ENCODE data around the gene TMEM201. TPM values are rescaled to one million over a fixed set of nuclear protein-coding genes. Genes with fewer than 3 reads are reported as not detected.
A peak's percentile ranks its signal among the peaks of the same experiment; 100 is the strongest.

The TMEM201 gene
- total and polyA plus RNA-seq, 4 donors = 1.1 to 9.4 (median 4.3) TPM

DNA sequence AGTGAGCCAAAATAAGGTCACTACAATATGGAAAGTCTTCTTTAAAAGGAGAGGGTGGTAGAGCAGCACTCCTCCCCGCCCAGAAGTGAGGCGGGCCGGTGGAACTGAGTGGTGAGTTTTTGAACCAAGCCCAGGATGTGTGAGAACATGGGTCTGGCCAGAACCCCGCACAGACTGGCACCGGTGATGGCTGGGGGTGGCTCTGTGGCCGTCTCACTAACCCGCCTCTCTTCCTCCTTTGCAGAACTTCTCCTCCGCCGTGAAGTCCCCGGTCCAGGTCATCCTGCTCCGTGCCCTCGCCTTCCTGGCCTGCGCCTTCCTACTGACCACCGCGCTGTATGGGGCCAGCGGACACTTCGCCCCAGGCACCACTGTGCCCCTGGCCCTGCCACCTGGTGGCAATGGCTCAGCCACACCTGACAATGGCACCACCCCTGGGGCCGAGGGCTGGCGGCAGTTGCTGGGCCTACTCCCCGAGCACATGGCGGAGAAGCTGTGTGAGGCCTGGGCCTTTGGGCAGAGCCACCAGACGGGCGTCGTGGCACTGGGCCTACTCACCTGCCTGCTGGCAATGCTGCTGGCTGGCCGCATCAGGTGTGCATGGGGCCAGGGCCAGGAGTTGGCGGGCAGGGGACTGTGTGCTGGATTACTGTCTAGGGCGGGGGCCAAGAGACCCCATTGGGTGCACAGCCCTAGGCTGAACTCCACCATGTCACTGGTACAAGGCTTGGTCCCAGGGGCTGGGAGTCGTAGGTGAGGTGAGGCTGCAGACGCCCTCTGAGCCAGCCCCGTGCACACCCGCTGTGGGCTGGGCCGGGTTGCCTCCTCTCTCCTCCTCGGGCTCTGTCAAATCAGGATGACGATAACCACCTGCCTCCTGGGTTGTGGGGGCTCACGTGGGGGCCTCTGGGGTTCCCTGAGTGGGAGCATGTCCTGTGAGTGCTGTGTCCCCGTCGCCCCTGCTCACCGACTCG is 12.4 kb downstream of the TMEM201 start:
- H3K27ac ChIP-seq (ENCODE audit: low read depth in 1 of 2, low read length in 2 of 2) = no peak overlapping the region
- H3K36me3 ChIP-seq (ENCODE audit: control insufficient read depth in 1 of 2, insufficient read depth in 2 of 2, low read length in 1 of 2) = peaks cover 2 to 4% of the 10 kb centered on the region in 2 donors
- H3K4me1 ChIP-seq (ENCODE audit: control insufficient read depth in 1 of 2, insufficient read depth in 2 of 2, low read length in 2 of 2) = no peaks in the 10 kb centered on the region
- peak in 1 of 2 donors; percentile 29 for DNase-seq
- H3K4me3 ChIP-seq (ENCODE audit: low read length in 2 of 2) = no peak overlapping the region
- 93% methylated on average over 38 to 39 of the region's 39 CpGs for WGBS, 2 donors
- ATAC-seq (ENCODE audit: low FRiP score) = no peak
- H3K27me3 ChIP-seq (ENCODE audit: control insufficient read depth in 1 of 2, insufficient read depth in 2 of 2, low read length in 1 of 2) = no peaks in the 10 kb centered on the region
- no peaks in the 10 kb centered on the region for H3K9me3 ChIP-seq (ENCODE audit: control insufficient read depth, low read length)
- intact Hi-C loops (cut with DNase I) = no loop called here

DNA sequence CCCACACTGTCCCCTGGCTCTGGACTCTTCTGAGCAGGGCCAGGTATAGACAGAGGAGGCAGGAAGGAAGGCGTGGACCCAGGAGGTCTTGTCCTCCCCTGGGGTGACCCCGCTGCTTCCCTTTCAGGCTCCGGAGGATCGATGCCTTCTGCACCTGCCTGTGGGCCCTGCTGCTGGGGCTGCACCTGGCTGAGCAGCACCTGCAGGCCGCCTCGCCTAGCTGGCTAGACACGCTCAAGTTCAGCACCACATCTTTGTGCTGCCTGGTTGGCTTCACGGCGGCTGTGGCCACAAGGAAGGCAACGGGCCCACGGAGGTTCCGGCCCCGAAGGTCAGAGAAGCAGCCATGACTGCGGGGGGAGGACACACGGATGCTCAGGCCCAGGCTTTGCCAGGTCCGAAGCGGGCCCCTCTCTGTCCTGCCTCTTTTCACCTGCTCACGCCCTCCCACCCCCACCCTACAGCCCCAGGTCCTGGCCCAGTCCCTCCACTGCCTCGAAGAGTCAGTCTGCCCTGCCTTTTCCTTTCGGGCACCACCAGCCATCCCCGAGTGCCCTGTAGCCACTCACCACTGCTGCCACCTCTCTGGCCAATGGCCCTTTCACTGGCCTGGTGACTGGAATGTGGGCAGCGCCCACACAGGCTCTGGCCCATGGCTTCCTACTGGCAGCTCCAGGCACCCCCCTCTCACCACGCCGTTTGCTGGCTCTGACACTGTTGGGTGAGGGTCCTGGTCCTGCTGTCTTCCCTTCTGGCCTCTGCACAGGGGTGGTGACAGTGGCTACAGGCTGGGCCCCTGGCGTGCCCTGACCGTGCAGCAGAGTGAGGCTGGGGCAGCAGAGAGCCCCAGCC is 13.5 kb downstream of the TMEM201 start:
- Histone ChIP-seq H3K9me3 (ENCODE audit: control insufficient read depth, low read length) (no peaks in the 10 kb centered on the region), H3K36me3 (ENCODE audit: control insufficient read depth in 1 of 2, insufficient read depth in 2 of 2, low read length in 1 of 2) (peaks cover 2 to 4% of the 10 kb centered on the region in 2 donors), H3K27me3 (ENCODE audit: control insufficient read depth in 1 of 2, insufficient read depth in 2 of 2, low read length in 1 of 2) (no peaks in the 10 kb centered on the region), H3K27ac (ENCODE audit: low read depth in 1 of 2, low read length in 2 of 2) (no peak overlapping the region), H3K4me3 (ENCODE audit: low read length in 2 of 2) (no peak overlapping the region), H3K4me1 (ENCODE audit: control insufficient read depth in 1 of 2, insufficient read depth in 2 of 2, low read length in 2 of 2) (no peaks in the 10 kb centered on the region)
- 91 to 95% methylated on average over 26 of the region's 26 CpGs for WGBS, 2 donors
- DNase-seq = no peak
- intact Hi-C loops (cut with DNase I) = no loop called here
- no peak for ATAC-seq (ENCODE audit: low FRiP score)

DNA sequence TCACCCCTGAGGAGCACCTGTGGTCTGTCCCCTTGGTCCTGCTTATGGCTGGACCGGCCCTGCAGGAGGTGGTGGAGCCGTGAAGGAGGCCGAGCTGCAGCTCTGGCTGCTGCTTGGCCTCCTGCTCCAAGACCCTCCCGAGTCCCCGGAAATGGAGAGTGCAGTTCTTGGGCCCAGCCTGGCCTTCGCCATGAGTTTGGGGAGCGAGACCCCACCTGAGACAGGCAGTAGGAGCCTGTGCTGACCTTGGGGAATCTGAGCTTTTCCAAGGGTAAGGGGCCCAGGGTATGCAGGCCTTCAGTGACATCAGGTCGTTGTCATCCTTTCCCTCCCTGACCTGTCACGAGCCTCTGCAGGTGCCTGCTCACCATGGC is 14.1 kb downstream of the TMEM201 start:
- H3K27me3 ChIP-seq (ENCODE audit: control insufficient read depth in 1 of 2, insufficient read depth in 2 of 2, low read length in 1 of 2) = no peaks in the 10 kb centered on the region
- 94 to 97% methylated on average over 9 of the region's 9 CpGs for WGBS, 2 donors
- H3K9me3 ChIP-seq (ENCODE audit: control insufficient read depth, low read length) = no peaks in the 10 kb centered on the region
- no peak for DNase-seq
- H3K4me1 ChIP-seq (ENCODE audit: control insufficient read depth in 1 of 2, insufficient read depth in 2 of 2, low read length in 2 of 2) = no peaks in the 10 kb centered on the region
- peaks cover 2 to 4% of the 10 kb centered on the region in 2 donors for H3K36me3 ChIP-seq (ENCODE audit: control insufficient read depth in 1 of 2, insufficient read depth in 2 of 2, low read length in 1 of 2)
- H3K4me3 ChIP-seq (ENCODE audit: low read length in 2 of 2) = no peak overlapping the region
- intact Hi-C loops (cut with DNase I) = no loop called here
- no peak overlapping the region for H3K27ac ChIP-seq (ENCODE audit: low read depth in 1 of 2, low read length in 2 of 2)
- no peak for ATAC-seq (ENCODE audit: low FRiP score)

DNA sequence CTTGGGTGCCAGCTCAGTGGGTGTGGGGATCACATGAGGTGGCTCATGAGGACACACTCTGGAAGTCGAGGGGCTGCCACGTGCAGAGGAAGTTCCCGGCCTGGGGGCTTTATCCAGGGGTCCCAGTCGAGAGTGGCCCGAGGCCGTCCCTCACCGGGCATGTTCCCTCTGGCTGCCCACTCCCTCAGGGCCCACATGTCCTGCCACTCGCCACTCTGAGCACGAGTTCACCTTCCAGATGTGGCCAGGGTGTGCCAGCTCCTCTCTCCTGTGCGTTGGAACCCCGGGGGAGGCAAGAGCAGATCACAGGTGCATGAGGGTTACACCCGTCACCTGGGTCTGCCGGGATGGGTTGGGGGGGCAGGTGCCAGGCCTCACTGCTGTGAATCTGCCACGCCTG is 14.6 kb downstream of the TMEM201 start:
- intact Hi-C loops (cut with DNase I) = no loop called here
- Histone ChIP-seq H3K36me3 (ENCODE audit: control insufficient read depth in 1 of 2, insufficient read depth in 2 of 2, low read length in 1 of 2) (peaks cover 2 to 4% of the 10 kb centered on the region in 2 donors), H3K4me3 (ENCODE audit: low read length in 2 of 2) (no peak overlapping the region), H3K27me3 (ENCODE audit: control insufficient read depth in 1 of 2, insufficient read depth in 2 of 2, low read length in 1 of 2) (no peaks in the 10 kb centered on the region), H3K9me3 (ENCODE audit: control insufficient read depth, low read length) (no peaks in the 10 kb centered on the region), H3K4me1 (ENCODE audit: control insufficient read depth in 1 of 2, insufficient read depth in 2 of 2, low read length in 2 of 2) (no peaks in the 10 kb centered on the region), H3K27ac (ENCODE audit: low read depth in 1 of 2, low read length in 2 of 2) (no peak overlapping the region)
- ATAC-seq (ENCODE audit: low FRiP score) (no peak), DNase-seq (no peak)
- 92 to 93% methylated on average over 14 of the region's 14 CpGs for WGBS, 2 donors

DNA sequence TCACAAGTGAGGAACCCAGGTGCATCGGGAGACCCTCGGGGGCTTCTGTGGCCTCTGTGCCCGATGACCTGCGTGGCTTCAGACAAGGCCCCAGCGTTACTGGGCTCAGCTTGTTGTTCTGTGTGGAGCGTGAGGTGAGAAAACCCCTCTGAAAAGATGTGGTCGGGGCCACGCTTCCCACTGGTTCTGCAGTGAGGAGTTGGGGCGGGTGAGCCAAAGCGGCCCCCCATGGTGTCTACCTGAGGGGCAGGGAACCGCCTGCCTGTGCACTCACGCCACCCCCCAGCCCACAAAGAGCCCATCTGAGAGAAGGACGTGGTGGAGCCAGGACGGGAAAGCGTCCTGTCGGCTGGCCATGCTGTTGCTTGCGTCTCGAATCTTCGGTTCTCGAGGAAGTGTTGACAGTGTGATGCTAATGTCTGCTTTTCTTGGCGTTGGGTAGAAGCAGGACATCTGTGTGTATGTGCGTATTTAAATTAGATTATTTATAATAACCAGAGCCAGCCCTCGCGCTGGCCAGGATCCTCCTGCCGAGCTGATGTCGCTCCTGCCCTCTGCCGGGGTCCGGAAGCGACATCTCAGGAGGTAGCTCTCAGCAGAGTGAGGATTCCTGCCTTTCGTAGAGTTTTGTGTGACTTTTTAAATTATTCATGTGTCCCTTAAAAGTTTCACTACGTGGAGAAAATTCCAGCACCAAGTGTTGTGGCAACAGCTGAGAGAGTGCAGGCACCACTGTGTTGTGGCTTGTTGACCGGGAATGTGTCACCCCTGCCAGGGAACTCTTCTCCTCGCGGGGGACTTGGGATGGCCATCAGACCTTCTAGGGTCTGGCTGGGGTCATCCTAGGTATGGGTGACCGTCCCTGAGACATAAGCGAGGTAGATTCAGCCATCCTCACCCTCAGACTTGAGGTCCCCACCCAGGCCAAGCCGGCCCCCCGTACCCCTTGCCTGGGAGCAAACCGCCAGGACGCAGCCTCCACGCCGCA is 15.3 kb downstream of the TMEM201 start:
- Histone ChIP-seq H3K27me3 (ENCODE audit: control insufficient read depth in 1 of 2, insufficient read depth in 2 of 2, low read length in 1 of 2) (no peaks in the 10 kb centered on the region), H3K27ac (ENCODE audit: low read depth in 1 of 2, low read length in 2 of 2) (no peak overlapping the region), H3K4me1 (ENCODE audit: control insufficient read depth in 1 of 2, insufficient read depth in 2 of 2, low read length in 2 of 2) (no peaks in the 10 kb centered on the region), H3K4me3 (ENCODE audit: low read length in 2 of 2) (no peak overlapping the region), H3K36me3 (ENCODE audit: control insufficient read depth in 1 of 2, insufficient read depth in 2 of 2, low read length in 1 of 2) (peaks cover 2 to 4% of the 10 kb centered on the region in 2 donors), H3K9me3 (ENCODE audit: control insufficient read depth, low read length) (no peaks in the 10 kb centered on the region)
- ATAC-seq (ENCODE audit: low FRiP score) = no peak
- 89 to 90% methylated on average over 42 of the region's 42 CpGs for WGBS, 2 donors
- no peak for DNase-seq
- intact Hi-C loops (cut with DNase I) = no loop called here

DNA sequence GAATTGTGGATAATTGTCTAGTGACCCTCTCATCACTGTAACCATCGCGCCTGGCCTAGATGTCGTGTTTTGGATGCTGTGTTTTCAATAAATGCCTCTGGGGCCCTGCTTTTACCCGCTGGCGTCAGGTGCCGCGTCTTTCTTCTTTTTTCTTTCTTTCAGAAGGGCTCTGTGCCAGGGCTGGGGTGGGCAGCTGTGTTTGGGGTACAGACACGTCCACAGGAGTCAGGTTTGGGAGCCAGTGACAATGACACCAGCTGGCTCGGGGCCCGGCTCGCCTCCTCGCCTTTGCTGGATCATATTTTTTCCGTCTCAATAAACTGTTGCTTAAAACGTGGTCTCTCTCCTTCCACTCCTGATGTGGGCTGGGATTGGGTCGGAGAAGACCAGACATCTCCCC is 16.1 kb downstream of the TMEM201 start:
- H3K4me1 ChIP-seq (ENCODE audit: control insufficient read depth in 1 of 2, insufficient read depth in 2 of 2, low read length in 2 of 2) = no peaks in the 10 kb centered on the region
- no peak overlapping the region for H3K4me3 ChIP-seq (ENCODE audit: low read length in 2 of 2)
- H3K27me3 ChIP-seq (ENCODE audit: control insufficient read depth in 1 of 2, insufficient read depth in 2 of 2, low read length in 1 of 2) = no peaks in the 10 kb centered on the region
- H3K36me3 ChIP-seq (ENCODE audit: control insufficient read depth in 1 of 2, insufficient read depth in 2 of 2, low read length in 1 of 2) = peaks cover 2 to 4% of the 10 kb centered on the region in 2 donors
- no peak for DNase-seq
- intact Hi-C loops (cut with DNase I) = no loop called here
- ATAC-seq (ENCODE audit: low FRiP score) = no peak
- 87 to 89% methylated on average over 15 of the region's 15 CpGs for WGBS, 2 donors
- no peak overlapping the region for H3K27ac ChIP-seq (ENCODE audit: low read depth in 1 of 2, low read length in 2 of 2)
- H3K9me3 ChIP-seq (ENCODE audit: control insufficient read depth, low read length) = no peaks in the 10 kb centered on the region

DNA sequence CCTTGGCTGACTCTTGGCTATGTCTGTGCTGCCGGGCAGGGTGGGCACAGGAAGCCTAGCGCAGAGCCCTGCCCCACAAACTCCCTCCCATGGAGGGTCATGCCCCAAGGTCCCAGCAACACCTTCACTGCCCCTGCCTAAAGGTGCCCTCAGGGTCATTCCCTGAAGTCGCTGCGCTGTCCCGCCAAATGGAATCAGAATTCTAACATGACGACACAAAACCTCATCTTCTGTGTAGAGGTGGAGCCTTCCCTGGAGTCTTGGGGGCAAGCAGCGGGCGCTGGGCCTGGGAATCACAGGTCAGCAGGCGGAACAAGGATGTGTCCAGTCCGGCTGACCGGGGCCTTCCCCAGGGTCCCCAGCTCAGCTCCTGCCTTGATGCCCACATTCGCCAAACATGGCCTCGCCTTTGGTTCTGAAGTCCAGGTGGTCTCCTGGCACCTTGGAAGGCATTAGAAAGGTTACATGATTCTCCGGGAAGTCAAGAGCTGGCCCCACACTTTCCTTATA is 17.3 kb downstream of the TMEM201 start:
- Histone ChIP-seq H3K27me3 (ENCODE audit: control insufficient read depth in 1 of 2, insufficient read depth in 2 of 2, low read length in 1 of 2) (no peaks in the 10 kb centered on the region), H3K9me3 (ENCODE audit: control insufficient read depth, low read length) (no peaks in the 10 kb centered on the region), H3K4me3 (ENCODE audit: low read length in 2 of 2) (no peak overlapping the region), H3K27ac (ENCODE audit: low read depth in 1 of 2, low read length in 2 of 2) (no peak overlapping the region), H3K4me1 (ENCODE audit: control insufficient read depth in 1 of 2, insufficient read depth in 2 of 2, low read length in 2 of 2) (no peaks in the 10 kb centered on the region), H3K36me3 (ENCODE audit: control insufficient read depth in 1 of 2, insufficient read depth in 2 of 2, low read length in 1 of 2) (peaks cover 2 to 4% of the 10 kb centered on the region in 2 donors)
- DNase-seq (no peak), ATAC-seq (ENCODE audit: low FRiP score) (no peak)
- WGBS, 2 donors = 96 to 97% methylated on average over 14 of the region's 14 CpGs
- intact Hi-C loops (cut with DNase I) = no loop called here

DNA sequence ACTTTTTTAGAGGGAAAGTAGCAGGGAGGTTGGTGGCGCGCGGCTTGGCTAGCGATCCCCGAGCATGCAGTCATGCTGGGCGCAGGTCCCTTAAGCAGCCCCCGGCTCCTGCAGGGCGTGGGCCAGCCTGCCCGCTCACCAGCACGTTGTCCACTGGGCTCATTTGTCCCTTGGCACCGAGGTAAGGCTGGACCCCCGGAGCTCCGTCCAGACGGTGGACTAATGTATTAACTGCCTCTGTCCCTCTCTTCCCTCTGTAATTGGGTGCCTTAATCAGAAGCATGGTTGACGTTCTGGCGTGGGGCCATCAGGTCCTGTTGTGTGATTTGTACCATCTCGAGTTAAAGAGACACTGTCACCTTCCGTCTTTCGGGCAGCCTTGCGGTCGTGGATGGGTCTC is 17.7 kb downstream of the TMEM201 start:
- H3K27me3 ChIP-seq (ENCODE audit: control insufficient read depth in 1 of 2, insufficient read depth in 2 of 2, low read length in 1 of 2) = no peaks in the 10 kb centered on the region
- DNase-seq = no peak
- intact Hi-C loops (cut with DNase I) = no loop called here
- no peak overlapping the region for H3K4me3 ChIP-seq (ENCODE audit: low read length in 2 of 2)
- 89 to 91% methylated on average over 21 of the region's 21 CpGs for WGBS, 2 donors
- no peak overlapping the region for H3K27ac ChIP-seq (ENCODE audit: low read depth in 1 of 2, low read length in 2 of 2)
- H3K9me3 ChIP-seq (ENCODE audit: control insufficient read depth, low read length) = no peaks in the 10 kb centered on the region
- H3K36me3 ChIP-seq (ENCODE audit: control insufficient read depth in 1 of 2, insufficient read depth in 2 of 2, low read length in 1 of 2) = peaks cover under 1 to 2% of the 10 kb centered on the region in 2 donors
- no peak for ATAC-seq (ENCODE audit: low FRiP score)
- no peaks in the 10 kb centered on the region for H3K4me1 ChIP-seq (ENCODE audit: control insufficient read depth in 1 of 2, insufficient read depth in 2 of 2, low read length in 2 of 2)
